SK-MEL-5 (cell line): ENCODE data around the gene PARVB. TPM values are rescaled to one million over a fixed set of nuclear protein-coding genes. Genes with fewer than 3 reads are reported as not detected.
A peak's percentile ranks its signal among the peaks of the same experiment; 100 is the strongest.

ENCODE experiments used
- DNase-seq: peaks from one replicate; pipeline ENCODE4 v3.0.0-alpha.2; 2016; ENCODE audit warnings: low read depth, low spot score
- in situ Hi-C: cut with HindIII; loops from 2 replicates; pipeline ENCODE4 v1.10.0; 2016; ENCODE audit warnings: low sequenced_read_pairs, high pct_unique_total_duplicates, low pct_unique_long_range_greater_than_20kb
- total RNA-seq: library from RNA; depleted of rRNA; stranded (reverse); fragments of >200 nt; shearing (Covaris generic); gene quantifications from 2 replicates; pipeline ENCODE4 v1.2.3, GENCODE V29; 2014

Gene PARVB
- total RNA-seq, 1 experiment from 2014 or later = 164 TPM

GRCh38 chr22:44146088-44146861 lies 122.2 kb downstream of the PARVB start:
- DNase-seq = no peak
- in situ Hi-C loops = no loop called here

- no peak for DNase-seq
- in situ Hi-C loops = no loop called here
Observed at GRCh38 chr22:44147008-44147645, 123.0 kb downstream of the PARVB start.

DNA sequence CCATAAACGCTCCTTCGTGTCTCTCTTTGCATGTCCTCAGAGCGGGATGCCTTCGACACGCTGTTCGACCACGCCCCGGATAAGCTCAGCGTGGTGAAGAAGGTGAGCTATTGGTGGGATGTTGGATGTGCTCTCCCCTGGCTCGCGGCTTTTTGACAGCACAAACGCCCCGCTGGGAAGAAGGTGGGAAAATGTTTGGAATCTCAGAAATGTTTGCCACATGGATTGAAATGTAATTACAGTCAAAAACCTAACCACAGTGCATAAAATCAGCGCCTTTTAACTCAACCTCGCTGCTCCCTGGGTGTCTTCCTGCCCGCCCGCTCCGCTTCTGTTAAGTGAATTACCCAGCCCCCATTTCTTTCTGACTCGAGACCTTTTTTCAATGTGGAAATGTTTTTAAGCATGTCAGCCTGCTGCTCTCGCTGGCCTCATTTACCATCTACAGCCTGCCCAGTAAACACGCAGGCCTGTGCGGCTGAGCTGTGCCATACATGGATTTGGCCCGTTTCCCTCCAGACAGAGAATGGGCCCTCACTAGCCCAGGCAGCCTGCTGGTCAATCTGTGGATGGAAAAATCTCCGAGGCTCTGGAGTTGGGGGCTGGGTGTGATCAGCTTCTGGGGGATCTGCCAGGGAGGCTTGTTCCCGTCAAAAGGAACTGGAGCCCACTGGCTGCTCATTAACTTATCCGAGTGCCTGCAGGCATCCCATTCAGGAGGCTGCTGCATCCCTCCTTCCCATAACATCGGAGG lies 123.9 kb downstream of the PARVB start:
- in situ Hi-C loops = no loop called here
- no peak for DNase-seq

GRCh38 chr22:44151676-44152075 lies 127.6 kb downstream of the PARVB start:
- in situ Hi-C loops = no loop called here
- DNase-seq = peak; percentile 58

- in situ Hi-C loops = no loop called here
- no peak for DNase-seq
Observed at GRCh38 chr22:44153710-44154109, 129.6 kb downstream of the PARVB start.

DNA sequence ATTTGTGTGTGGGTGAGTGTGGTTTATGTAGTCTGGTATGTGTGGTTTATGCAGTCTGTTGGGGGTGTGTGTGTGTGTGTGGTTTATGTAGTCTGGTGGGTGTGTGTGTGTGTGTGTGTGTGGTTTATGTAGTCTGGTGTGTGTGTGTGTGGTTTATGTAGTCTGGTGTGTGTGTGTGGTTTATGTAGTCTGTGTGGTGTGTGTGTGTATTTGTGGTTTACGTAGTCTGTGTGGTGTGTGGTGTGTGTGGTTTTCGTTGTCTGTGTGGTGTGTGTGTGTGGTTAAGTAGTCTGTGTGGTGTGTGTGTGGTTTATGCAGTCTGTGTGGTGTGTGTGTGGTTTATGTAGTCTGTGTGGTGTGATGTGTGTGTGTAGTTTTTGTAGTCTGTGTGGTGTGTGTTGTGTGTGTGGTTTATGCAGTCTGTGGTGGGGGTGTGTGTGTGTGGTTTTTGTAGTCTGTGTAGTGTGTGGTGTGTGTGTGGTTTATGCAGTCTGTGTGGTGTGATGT lies 130.4 kb downstream of the PARVB start:
- in situ Hi-C loops = no loop called here
- DNase-seq = no peak

- in situ Hi-C loops = no loop called here
- no peak for DNase-seq
Observed at GRCh38 chr22:44155115-44155514, 131.0 kb downstream of the PARVB start.

DNA sequence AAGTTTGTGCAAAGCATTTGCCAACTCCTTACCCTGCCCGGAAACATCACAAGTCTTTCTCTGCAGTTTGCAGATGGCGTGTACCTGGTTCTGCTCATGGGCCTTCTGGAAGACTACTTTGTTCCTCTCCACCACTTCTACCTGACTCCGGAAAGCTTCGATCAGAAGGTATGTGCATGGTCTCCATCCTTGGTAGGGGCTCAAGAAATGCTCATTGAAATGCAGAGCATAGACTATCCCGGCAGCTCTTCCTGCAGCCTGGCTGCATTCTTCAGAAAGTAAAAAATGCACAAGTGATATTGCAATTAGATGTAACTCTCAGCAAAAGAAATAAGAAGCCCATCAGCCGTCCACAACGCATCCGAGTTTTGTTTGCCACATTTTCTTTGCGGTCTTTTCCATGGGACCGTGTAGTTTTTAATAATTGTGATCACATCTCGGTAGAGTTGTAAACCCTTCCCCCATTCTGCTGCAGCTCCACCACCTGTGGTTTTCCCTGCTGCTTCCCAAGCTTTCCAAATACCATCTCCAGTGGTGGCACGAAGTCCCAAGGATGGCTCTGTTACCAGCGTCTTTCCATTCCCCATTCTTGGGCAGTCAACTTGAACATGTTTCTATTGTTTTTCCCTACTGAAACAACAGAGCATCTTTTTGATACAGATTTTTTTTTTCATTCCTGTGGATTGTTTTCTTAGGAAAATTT lies 134.0 kb downstream of the PARVB start:
- no peak for DNase-seq
- in situ Hi-C loops = no loop called here

DNA sequence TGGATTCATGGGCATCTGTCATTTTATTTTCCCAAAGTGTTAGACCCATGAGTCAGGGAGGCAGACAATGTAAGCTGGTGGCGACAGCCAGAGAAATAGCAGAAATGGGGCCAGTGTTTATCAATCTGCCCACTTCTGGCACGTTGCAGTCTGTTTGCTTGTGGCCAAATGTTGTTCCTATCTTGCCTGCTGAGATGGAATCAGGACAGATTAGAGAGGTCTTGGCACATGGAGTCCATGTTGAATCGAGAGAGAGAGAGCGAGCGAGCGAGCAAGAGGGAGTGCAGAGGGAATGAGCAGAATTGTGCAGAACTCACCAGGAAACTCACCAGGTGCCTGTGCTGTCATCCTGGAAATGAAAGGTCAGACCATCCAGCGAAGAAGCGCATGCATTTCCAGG lies 134.7 kb downstream of the PARVB start:
- in situ Hi-C loops = no loop called here
- DNase-seq = no peak

GRCh38 chr22:44159221-44159620 lies 135.1 kb downstream of the PARVB start:
- no peak for DNase-seq
- in situ Hi-C loops = no loop called here

GRCh38 chr22:44159811-44160210 lies 135.7 kb downstream of the PARVB start:
- in situ Hi-C loops = no loop called here

GRCh38 chr22:44160421-44160820 lies 136.3 kb downstream of the PARVB start:
- DNase-seq = no peak
- in situ Hi-C loops = no loop called here

More at GRCh38 chr22:44159811-44160210, 135.7 kb downstream of the PARVB start:
- no peak for DNase-seq

- in situ Hi-C loops = no loop called here
- DNase-seq = no peak
Observed at GRCh38 chr22:44161673-44162072, 137.6 kb downstream of the PARVB start.

DNA sequence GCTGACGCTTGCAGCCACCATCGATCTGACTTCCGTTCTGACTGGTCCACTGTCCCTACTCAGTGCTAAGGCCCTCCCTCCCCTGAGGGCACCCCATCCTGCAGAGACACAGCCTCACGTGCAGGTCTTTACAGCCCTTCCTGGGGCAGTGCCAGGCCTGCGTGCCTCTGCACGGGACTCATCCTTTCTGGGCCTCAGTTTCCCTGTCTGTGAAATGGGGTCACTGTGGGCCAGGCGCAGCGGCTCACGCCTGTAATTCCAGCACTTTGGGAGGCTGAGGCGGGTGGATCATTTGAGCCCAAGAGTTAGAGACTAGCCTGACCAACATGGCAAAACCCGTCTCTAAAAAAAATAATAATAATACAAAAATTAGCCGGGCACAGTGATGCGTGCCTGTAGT lies 138.9 kb downstream of the PARVB start:
- in situ Hi-C loops = no loop called here

DNA sequence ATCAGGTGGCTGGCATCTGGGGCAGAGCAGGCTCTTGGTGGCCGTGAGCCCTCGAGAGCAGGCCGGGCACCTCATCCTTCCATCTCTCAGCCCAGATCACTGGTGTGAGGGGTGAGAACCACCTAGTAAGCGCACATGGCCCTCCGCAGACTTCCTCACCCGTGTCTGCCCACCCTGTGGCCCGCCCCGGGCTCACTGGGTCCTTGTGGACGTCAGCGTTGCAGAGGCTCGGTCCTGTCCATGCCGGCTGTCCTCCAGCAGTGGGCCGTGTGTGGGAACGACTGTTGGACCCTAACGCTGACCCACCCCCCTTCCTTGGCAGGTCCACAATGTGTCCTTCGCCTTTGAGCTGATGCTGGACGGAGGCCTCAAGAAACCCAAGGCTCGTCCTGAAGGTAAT lies 139.4 kb downstream of the PARVB start:
- in situ Hi-C loops = no loop called here
- DNase-seq = no peak

More for the DNA sequence above, 138.9 kb downstream of the PARVB start:
- DNase-seq = no peak

DNA sequence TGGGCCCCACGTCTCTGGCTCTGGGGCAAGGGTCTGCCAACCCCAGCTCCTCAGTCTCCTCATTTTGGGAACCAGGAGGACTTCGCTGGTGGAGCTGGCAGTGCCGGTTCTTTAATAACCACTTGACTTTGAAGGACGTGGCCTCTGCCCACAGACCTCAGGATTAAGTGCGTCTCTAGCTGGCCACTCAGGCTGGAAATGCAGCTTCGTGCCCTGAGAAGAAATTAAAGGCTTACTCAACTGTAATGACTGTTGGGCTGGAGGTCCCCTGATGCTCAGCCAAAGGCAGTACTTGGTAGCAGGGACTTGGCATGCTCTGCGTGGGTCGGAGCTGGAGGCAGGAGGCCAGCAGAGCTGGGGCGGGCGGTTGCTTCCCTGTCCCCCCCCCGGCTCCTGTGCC lies 139.9 kb downstream of the PARVB start:
- in situ Hi-C loops = no loop called here
- DNase-seq = no peak

DNA sequence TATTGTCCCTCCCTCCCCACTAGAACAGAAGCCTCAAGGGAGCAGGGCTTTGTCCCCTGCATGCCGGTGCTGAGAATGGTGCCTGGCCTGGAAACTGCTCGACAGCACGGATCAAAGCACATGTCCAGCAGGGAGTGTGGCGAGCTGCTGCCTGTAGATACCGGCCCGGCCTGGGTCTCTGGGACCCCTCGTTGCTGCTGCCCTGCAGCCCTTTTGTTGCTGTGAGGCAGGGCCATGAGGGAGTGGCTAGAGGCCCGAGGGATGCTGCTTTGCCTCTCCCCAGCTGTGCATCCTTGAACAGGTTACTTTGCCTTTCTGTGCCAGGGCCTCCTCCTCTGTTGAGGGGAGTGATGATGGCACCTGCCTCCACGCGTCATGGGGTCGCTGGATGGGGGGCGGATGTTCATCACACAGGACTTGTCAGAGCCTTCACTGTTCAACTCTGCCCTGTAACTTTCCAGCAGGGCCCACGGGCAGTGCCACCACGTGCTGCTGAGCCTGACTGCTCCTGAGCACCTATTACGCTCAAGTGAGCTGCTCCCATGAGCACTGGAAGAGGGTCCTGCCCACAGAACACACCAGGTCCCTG lies 141.3 kb downstream of the PARVB start:
- no peak for DNase-seq
- in situ Hi-C loops = no loop called here
